ENCODE data around the gene OBI1. TPM values are rescaled to one million over a fixed set of nuclear protein-coding genes. Genes with fewer than 3 reads are reported as not detected.

The OBI1 gene, protein sequence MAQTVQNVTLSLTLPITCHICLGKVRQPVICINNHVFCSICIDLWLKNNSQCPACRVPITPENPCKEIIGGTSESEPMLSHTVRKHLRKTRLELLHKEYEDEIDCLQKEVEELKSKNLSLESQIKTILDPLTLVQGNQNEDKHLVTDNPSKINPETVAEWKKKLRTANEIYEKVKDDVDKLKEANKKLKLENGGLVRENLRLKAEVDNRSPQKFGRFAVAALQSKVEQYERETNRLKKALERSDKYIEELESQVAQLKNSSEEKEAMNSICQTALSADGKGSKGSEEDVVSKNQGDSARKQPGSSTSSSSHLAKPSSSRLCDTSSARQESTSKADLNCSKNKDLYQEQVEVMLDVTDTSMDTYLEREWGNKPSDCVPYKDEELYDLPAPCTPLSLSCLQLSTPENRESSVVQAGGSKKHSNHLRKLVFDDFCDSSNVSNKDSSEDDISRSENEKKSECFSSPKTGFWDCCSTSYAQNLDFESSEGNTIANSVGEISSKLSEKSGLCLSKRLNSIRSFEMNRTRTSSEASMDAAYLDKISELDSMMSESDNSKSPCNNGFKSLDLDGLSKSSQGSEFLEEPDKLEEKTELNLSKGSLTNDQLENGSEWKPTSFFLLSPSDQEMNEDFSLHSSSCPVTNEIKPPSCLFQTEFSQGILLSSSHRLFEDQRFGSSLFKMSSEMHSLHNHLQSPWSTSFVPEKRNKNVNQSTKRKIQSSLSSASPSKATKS
- 7.5 to 10.9 TPM (median 7.8 TPM) in 5 replicates for total RNA-seq (2022; extraction: Qiagen RNA extraction)

DNA sequence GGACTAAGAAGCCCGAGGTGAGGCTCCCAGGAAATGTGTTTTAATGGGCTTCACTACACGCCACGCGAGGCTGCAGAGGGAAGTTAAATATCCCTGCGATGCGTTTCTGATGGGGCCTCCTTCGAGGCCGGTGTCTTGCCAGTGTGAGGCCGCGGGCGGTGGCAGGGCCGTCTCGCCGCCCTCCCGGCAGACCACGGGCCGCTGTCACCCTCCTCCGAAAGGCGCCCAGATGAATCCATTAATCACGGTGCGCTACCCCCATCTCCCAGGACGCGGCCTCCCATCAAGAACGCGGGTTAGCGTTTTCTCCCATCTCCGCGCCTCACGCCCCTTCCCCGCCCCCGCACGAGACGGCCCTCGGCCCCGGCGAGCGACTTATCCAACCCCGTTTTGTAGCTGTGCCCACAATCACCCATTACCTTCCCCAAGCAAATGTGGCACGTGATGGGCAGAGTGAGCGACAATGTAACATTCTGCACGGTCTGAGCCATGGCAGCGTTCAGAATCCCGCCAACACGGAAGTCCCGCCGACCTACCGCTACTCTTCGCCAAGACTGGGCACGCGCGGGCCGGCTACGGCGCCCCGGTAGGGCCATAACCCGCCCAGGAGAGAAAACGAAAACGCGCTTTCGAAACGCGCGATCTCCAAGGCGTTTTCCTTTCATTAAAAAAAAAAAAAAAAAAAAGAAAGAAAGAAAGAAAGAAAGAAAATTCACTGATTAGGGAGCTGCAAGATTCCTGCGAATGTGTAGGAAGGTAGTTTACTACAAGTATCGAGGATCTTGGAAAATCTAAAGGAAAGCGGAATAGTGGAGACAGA is at the start of gene OBI1:
Gene OBI1 (minus strand): TSS at position 526 of the 820 bp plus-strand sequence. CDS start 35 bp downstream, at position 491.

GRCh38 chr13:78603240-78603957 is 55.6 kb downstream of the OBI1 start, which contains the start of gene POU4F1:
TSS of gene POU4F1 (minus strand) at chr13:78603552. CDS start at chr13:78603326, 226 bp downstream.

Other genes starting within 250 kb of the OBI1 start
- 0.69 to 0.88 TPM (median 0.78 TPM) in 5 replicates for gene POU4F1, start 55.6 kb downstream of the OBI1 start, total RNA-seq (2022; extraction: Qiagen RNA extraction)